ENCODE data around the gene PPM1A. TPM values are rescaled to one million over a fixed set of nuclear protein-coding genes. Genes with fewer than 3 reads are reported as not detected.

PPM1A gene
- total and polyA plus RNA-seq, 2 of the 13 experiments (the other 11 are each of a cell fraction or from before 2014, with no cell fraction given): 23.3 to 29.8 TPM

GRCh38 chr14:60329274-60329673, 80.3 kb downstream of the PPM1A start (continued):
- TF ChIP-seq PRDM10 (CRISPR knock-in tag; IDR thresholded peaks at IDR 0.05; ENCODE audit: low read depth) (no peak), ATM (IDR thresholded peaks at IDR 0.05; ENCODE audit: borderline replicate concordance) (no peak), SMC3 (IDR thresholded peaks at IDR 0.05; ENCODE audit: low read length) (no peak)

GRCh38 chr14:60331201-60332045, 82.4 kb downstream of the PPM1A start:
- Histone ChIP-seq H2AFZ (ENCODE audit: low read length) (peak overlapping the region; percentile 94), H3K9ac (ENCODE audit: insufficient read depth, low read depth, low read length) (peak overlapping the region; percentile 38; the same call in 1 of the 2 replicates), H3K4me3 (replicated peaks in 1 of 3; ENCODE audit: insufficient read depth in 1 of 3, low read depth in 2 of 3, low read length in 3 of 3) (peak overlapping the region; percentile 52 to 72 (median 62)), H3K27me3 (ENCODE audit: control insufficient read depth in 1 of 2, insufficient read depth in 2 of 2, low read length in 2 of 2) (no peaks in the 10 kb centered on the region; a peak in 1 of 5 replicates), H3K4me1 (ENCODE audit: insufficient read depth, low read length) (0 out of 2 replicates have a peak, but pooled peaks cover 8% of the 10 kb centered on the region), H3K36me3 (replicated peaks in 1 of 2; ENCODE audit: control insufficient read depth in 1 of 2, insufficient read depth in 2 of 2, low read length in 2 of 2) (no peaks in the 10 kb centered on the region), H3K4me2 (ENCODE audit: low read depth, low read length) (peak overlapping the region; percentile 95), H3K79me2 (ENCODE audit: insufficient read depth, low read length) (no peaks in the 10 kb centered on the region), H3K27ac (ENCODE audit: extremely low read length, insufficient read depth, low read length) (no peak overlapping the region), H4K20me1 (ENCODE audit: insufficient read depth, low read length) (no peaks in the 10 kb centered on the region), H3K9me3 (ENCODE audit: low read length) (no peaks in the 10 kb centered on the region)
- peak; percentile 49 for FAIRE-seq
- peak; percentile 94 for ATAC-seq
- no TSS peak for BruUV-seq (replicated peaks)
- WGBS (ENCODE audit: low lambda C conversion rate): 2% methylated on average over 24 of the region's 24 CpGs
- ChIA-PET CTCF (ENCODE audit: low intra/inter-chr PET ratio, low total read pairs) (interaction anchor here (1.0 to 1.5 kb wide), 3 partner anchors 65 to 231 kb away, joined by 3 to 6 read pairs (median 5); no protein-coding TSS in a partner anchor), POLR2A (interaction anchor here (1.6 kb wide), 1 partner anchor 82 kb away, joined by 5 read pairs; the partner anchor contains the start of gene PPM1A)
- intact Hi-C loops (cut with micrococcal nuclease; ENCODE audit: unreplicated experiment): loop anchor here (1.0 to 5.0 kb wide), 2 partner anchors 65 to 231 kb away; no protein-coding TSS in a partner anchor
- in situ Hi-C loops (cut with HindIII; ENCODE audit: extremely low pct_ligation_motif_present, low pct_unique_long_range_greater_than_20kb): no loop called here
- peak; percentile 54 for DNase-seq (ENCODE audit: low spot score)
- TF ChIP-seq DZIP1 (CRISPR knock-in tag; IDR thresholded peaks at IDR 0.05) (0 out of 2 replicates have a peak, but pooled peaks have one; percentile 21), MAX (IDR thresholded peaks at IDR 0.05) (peak; percentile 83), POLR2A (IDR thresholded peaks at IDR 0.05; ENCODE audit: insufficient read depth in 1 of 2, low read depth in 2 of 2, low read length in 2 of 2) (no peak), PAF1 (CRISPR knock-in tag; IDR thresholded peaks at IDR 0.05) (no peak), ZNF740 (CRISPR knock-in tag; IDR thresholded peaks at IDR 0.05) (no peak), XRCC5 (optimal IDR thresholded peaks at IDR 0.05; ENCODE audit: low read length) (peak; percentile 51), TEAD3 (CRISPR knock-in tag; optimal IDR thresholded peaks at IDR 0.05; ENCODE audit: borderline replicate concordance) (peak; percentile 18), BORCS8-MEF2B (CRISPR knock-in tag; IDR thresholded peaks at IDR 0.05) (peak; percentile 46; the same call in 1 of the 2 replicates), KAT8 (CRISPR knock-in tag; IDR thresholded peaks at IDR 0.05) (0 out of 2 replicates have a peak, but pooled peaks have one; percentile 29), SOX5 (CRISPR knock-in tag; IDR thresholded peaks at IDR 0.05; ENCODE audit: borderline replicate concordance) (0 out of 2 replicates have a peak, but pooled peaks have one; percentile 9), ZNF567 (CRISPR knock-in tag; IDR thresholded peaks at IDR 0.05; ENCODE audit: borderline replicate concordance) (no peak)
